Sigmoid colon (tissue), 4 donors: ENCODE measurements around the gene EDN3.

Experiments
- CTCF ChIP-seq, 4 experiments: fragments of 450-650 bp in 3 of 4; fragments of 200-600 bp in 1 of 4; IDR thresholded peaks; one replicate each; pipeline ENCODE4 v1.5.1; 2016 to 2019; ENCODE audit warnings: antibody characterized with exemption in 4 of 4, mild to moderate bottlenecking in 3 of 4, moderate library complexity in 2 of 4
- EP300 ChIP-seq, 4 donors: sonication (generic); formaldehyde crosslinking; IDR thresholded peaks; one replicate each; pipeline ENCODE4 v1.6.1; 2017; ENCODE audit warnings: antibody characterized with exemption in 4 of 4
- POLR2A ChIP-seq, 2 donors: fragments of 450-650 bp; IDR thresholded peaks; one replicate each; pipeline ENCODE4 v1.6.1; 2016; ENCODE audit warnings: antibody characterized with exemption in 2 of 2, mild to moderate bottlenecking in 2 of 2, moderate library complexity in 2 of 2

GRCh38 chr20:59258221-59258621 is 42.2 kb upstream of the EDN3 start:
- TF ChIP-seq POLR2A (IDR thresholded peaks at IDR 0.05) (no peak), CTCF (IDR thresholded peaks at IDR 0.05) (no peak), EP300 (IDR thresholded peaks at IDR 0.05) (no peak)
